ENCODE data around the gene EPGN.

EPGN gene

DNA sequence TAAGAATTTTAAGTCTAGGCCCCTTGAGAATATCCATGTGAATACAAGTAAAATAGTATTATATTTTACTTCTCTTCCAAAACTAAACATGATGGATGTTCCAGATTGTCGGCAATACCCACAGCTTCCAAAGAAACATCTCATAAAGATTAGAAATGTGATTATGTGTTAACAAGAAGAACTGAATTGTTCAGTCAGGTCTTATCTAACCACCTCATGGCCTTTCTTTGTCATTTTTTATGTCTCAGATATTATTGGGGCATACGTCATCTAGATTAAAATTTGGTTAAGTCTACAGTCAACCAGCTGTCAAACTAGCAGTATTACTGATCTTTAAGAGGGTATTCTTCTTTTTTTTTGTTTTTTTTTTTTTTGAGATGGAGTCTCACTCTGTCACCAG is 10.0 kb downstream of the EPGN start:
- TF ChIP-seq TAF1 (IDR thresholded peaks at IDR 0.05; ENCODE audit: borderline replicate concordance, insufficient read depth, low read length) (no peak), SIN3A (IDR thresholded peaks at IDR 0.05; ENCODE audit: borderline replicate concordance, insufficient read depth, low read length) (no peak), POLR2AphosphoS5 (IDR thresholded peaks at IDR 0.05; ENCODE audit: low read depth, low read length) (no peak), FOXP2 (optimal IDR thresholded peaks at IDR 0.05; ENCODE audit: borderline replicate concordance, extremely low read depth, extremely low read length, insufficient read depth) (no peak)
- TF ChIP-seq, protein P1, sequence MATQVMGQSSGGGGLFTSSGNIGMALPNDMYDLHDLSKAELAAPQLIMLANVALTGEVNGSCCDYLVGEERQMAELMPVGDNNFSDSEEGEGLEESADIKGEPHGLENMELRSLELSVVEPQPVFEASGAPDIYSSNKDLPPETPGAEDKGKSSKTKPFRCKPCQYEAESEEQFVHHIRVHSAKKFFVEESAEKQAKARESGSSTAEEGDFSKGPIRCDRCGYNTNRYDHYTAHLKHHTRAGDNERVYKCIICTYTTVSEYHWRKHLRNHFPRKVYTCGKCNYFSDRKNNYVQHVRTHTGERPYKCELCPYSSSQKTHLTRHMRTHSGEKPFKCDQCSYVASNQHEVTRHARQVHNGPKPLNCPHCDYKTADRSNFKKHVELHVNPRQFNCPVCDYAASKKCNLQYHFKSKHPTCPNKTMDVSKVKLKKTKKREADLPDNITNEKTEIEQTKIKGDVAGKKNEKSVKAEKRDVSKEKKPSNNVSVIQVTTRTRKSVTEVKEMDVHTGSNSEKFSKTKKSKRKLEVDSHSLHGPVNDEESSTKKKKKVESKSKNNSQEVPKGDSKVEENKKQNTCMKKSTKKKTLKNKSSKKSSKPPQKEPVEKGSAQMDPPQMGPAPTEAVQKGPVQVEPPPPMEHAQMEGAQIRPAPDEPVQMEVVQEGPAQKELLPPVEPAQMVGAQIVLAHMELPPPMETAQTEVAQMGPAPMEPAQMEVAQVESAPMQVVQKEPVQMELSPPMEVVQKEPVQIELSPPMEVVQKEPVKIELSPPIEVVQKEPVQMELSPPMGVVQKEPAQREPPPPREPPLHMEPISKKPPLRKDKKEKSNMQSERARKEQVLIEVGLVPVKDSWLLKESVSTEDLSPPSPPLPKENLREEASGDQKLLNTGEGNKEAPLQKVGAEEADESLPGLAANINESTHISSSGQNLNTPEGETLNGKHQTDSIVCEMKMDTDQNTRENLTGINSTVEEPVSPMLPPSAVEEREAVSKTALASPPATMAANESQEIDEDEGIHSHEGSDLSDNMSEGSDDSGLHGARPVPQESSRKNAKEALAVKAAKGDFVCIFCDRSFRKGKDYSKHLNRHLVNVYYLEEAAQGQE (IDR thresholded peaks at IDR 0.05; ENCODE audit: insufficient read depth in 1 of 2, low read depth in 2 of 2, low read length in 2 of 2) = no peak

DNA sequence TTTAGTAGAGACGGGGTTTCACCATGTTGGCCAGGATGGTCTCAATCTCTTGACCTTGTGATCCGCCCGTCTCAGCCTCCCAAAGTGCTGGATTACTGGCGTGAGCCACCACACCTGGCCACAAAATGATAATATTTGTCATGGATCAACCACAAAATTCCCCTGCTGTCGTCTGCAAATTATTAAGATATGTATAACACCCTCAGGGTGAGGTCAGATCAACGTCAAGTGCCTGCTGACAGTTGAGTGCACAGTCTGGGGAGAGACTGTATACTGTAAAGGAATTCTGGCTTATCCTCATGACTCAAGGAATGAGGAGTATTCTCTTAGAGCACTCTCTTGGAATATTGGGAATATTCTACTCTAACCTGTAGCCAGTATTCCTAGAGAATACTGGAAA is 11.2 kb downstream of the EPGN start:
- TF ChIP-seq FOXP2 (optimal IDR thresholded peaks at IDR 0.05; ENCODE audit: borderline replicate concordance, extremely low read depth, extremely low read length, insufficient read depth) (no peak), TAF1 (IDR thresholded peaks at IDR 0.05; ENCODE audit: borderline replicate concordance, insufficient read depth, low read length) (no peak)

DNA sequence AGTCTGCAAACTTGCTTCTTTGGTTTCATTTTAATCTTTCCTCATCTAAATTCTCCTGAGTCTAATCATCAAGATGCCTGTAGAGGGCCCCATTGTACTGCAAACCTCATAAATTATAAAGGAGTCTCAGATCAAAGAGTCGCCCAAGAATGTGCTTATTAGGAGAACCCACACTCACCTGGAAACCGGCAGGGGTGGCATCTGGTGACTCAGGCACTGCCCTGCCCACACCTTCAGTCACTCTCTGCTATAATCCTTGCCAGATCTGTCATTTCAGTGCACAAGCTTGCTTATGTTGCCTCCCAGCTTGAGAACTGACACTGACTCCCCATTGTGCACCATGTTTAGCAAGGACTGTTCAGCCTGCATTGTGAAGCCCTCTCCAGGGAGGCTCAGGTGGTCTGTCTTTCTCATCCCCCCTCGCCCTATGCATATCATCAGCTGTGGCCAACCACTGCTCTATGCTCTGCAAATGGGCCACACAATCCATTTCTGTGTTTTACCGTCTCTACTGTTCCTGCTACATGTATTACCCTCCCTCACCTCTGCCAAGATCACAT is 12.4 kb downstream of the EPGN start:
- TF ChIP-seq FOXP2 (optimal IDR thresholded peaks at IDR 0.05; ENCODE audit: borderline replicate concordance, extremely low read depth, extremely low read length, insufficient read depth) (no peak), POLR2AphosphoS5 (IDR thresholded peaks at IDR 0.05; ENCODE audit: low read depth, low read length) (no peak), SIN3A (IDR thresholded peaks at IDR 0.05; ENCODE audit: borderline replicate concordance, insufficient read depth, low read length) (no peak), TAF1 (IDR thresholded peaks at IDR 0.05; ENCODE audit: borderline replicate concordance, insufficient read depth, low read length) (no peak)
- TF ChIP-seq, protein P1 (IDR thresholded peaks at IDR 0.05; ENCODE audit: insufficient read depth in 1 of 2, low read depth in 2 of 2, low read length in 2 of 2) = no peak

DNA sequence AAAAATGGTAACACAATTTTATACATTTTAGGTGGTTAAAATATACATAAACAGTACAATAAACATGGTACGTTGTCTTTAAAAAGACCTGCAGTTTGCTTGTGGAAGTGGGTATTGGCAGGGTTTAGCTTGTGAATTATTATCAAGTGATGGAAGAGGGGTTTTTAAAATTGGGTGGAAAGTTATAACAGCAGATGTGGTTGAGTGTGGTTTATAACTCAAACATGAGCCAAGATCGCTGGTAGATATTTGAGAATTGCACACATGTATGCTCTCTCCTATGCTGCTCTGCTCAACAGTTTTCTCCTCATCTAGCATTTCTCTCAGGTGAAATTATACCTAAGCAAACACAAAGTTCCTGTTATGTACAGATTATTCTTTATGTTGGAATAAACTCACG is 14.0 kb downstream of the EPGN start:
- TF ChIP-seq TAF1 (IDR thresholded peaks at IDR 0.05; ENCODE audit: borderline replicate concordance, insufficient read depth, low read length) = no peak
- TF ChIP-seq SIN3A (IDR thresholded peaks at IDR 0.05; ENCODE audit: borderline replicate concordance, insufficient read depth, low read length) = no peak
- TF ChIP-seq POLR2AphosphoS5 (IDR thresholded peaks at IDR 0.05; ENCODE audit: low read depth, low read length) = no peak
- TF ChIP-seq FOXP2 (optimal IDR thresholded peaks at IDR 0.05; ENCODE audit: borderline replicate concordance, extremely low read depth, extremely low read length, insufficient read depth) = no peak
- TF ChIP-seq, protein P1 (IDR thresholded peaks at IDR 0.05; ENCODE audit: insufficient read depth in 1 of 2, low read depth in 2 of 2, low read length in 2 of 2) = no peak

DNA sequence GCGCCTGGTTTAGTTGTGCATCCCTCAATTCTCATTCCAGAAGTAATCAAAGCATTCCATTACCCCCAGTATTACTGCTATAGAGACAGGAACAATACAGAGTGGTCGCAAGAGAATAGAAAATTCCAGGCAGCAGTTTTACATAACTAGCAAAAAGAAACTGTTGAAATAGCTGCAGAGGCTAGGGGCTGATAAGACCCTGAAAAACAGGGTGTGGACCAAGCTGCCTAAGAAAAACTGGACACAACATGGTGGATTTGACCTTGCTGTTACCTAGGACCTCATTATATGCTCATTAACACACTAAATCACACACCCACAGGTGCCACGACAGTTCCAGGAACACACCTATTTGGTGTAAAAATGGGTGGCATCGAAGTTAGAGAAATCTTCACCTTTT is 15.4 kb downstream of the EPGN start:
- TF ChIP-seq SIN3A (IDR thresholded peaks at IDR 0.05; ENCODE audit: borderline replicate concordance, insufficient read depth, low read length) (no peak), POLR2AphosphoS5 (IDR thresholded peaks at IDR 0.05; ENCODE audit: low read depth, low read length) (no peak), FOXP2 (optimal IDR thresholded peaks at IDR 0.05; ENCODE audit: borderline replicate concordance, extremely low read depth, extremely low read length, insufficient read depth) (no peak), TAF1 (IDR thresholded peaks at IDR 0.05; ENCODE audit: borderline replicate concordance, insufficient read depth, low read length) (no peak)
- TF ChIP-seq, protein P1 (IDR thresholded peaks at IDR 0.05; ENCODE audit: insufficient read depth in 1 of 2, low read depth in 2 of 2, low read length in 2 of 2) = no peak
